GM21825 (cell line): ENCODE data around the gene LYRM1.
"Not testable (repeated sequence)": the region's sequence is repeated elsewhere in the genome, so short reads cannot be mapped to it uniquely, and the experiment has no call there.

Experiments used
- ATAC-seq: cut with Tn5 transposase; IDR thresholded peaks from one replicate; pipeline ENCODE4 v1.9.1; 2021; ENCODE audit warnings: mild to moderate bottlenecking, moderate library complexity; ENCODE audit not compliant: unreplicated experiment

The LYRM1 gene

DNA sequence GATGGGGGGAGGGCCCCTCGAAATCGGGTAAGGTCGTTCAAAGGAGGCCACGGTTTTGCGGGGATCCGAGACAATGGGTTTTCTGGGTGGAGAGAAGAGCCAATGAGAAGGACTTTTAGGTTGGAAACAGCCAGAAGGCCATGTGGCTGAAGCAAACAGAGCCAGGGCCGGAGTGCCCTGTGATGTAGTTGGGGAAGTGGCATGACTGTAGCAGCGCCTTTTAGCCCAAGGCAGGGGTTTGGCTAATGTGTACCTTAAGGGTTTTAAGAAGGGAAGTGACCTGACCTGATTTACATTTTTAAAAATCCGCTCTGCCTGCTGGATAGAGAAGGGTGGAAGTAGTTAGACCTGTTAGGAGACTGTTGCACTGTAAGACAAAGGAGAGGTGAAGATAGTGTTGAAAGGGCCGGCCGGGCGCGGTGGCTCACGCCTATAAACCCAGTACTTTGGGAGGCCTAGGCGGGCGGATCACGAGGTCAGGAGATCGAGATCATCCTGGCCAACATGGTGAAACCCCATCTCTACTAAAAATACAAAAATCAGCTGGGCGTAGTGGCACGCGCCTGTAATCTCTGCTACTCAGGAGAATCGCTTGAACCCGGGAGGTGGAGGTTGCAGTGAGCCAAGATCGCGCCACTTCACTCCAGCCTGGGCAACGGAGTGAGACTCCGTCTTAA is 1.0 kb downstream of the LYRM1 start:
- no peak for ATAC-seq

DNA sequence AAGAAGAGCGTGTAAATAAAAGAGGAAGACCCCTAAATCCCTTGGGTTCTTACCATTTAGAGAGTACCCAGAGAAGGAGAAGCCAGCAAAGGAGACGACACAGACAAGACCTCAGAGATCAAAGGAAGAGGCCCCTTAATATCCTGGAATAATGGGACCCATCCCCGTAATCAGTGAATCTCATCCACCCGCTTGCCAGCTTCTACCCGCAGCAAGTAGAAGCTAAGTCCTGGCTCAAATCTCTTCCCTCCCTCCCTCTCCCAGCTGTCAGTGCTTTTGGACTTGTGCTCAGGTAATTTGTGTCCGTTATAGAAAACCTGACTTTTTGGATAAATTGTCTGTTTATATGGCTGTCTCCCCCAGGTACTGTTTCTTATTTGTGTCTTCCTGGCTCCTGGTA is 1.9 kb downstream of the LYRM1 start:
- ATAC-seq = no peak

DNA sequence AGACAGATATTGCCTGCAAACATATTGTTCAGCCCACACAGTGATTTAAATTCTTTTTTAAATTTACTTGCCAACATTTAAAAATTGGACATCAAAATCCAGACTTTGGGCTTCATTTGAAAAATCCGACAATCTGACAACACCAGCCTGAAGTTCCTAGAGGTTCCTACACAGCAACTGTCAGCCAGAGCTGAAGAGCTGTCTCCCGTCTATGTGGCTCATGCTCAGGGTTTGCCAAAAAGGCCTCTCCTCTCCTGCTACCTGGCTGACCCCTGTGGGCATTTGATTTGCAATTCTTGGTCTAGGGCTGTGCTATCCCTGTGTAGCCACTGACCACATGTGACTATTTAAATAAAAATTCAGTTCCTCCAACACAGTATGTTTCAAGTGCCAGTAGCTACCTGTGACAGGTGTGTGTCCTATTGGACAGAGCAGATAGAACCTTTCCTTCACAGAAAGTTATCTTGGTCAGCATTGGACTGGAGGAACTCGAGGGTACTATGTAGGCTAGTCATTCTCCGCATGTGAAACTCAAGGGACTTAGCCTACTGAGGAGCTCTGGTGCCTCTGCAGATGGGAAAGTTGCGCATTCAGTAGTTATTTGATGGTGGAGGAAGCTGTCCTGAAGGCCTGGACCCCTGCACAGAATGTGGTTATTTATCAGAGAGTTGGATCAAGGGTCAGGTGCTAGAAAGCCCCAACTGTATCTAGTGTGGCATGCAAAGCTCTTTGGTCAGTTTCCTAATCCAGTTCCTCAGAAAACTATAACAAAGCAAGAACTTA is 2.7 kb downstream of the LYRM1 start:
- ATAC-seq = no peak

DNA sequence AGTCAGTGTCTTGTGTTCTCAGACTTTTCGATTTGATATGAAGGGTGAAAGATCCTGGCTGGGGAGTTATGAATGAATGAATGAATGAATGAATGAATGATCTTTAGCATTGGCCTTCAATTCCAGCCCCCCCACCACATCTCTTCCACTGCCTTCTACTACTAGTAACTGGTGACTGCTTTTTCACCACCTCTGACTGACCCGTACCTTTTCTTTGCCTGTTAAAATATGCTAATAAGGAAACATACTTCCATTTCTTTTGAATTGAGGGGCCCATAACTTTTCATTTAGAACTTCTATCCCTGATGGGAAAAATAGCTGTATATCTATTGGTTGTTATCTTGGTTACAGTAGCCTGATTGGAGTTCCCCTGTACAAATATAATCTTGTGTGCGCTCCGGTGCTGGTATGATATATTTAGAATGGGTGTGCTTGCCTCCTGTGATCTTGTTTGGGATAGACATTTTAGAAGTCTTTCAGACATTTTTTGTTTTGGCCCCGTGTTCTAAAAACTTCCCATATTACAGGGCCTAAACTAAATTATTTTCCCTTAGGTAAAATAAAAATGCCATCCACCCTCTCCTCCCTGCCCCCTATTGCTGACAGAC is 3.4 kb downstream of the LYRM1 start:
- no peak for ATAC-seq

DNA sequence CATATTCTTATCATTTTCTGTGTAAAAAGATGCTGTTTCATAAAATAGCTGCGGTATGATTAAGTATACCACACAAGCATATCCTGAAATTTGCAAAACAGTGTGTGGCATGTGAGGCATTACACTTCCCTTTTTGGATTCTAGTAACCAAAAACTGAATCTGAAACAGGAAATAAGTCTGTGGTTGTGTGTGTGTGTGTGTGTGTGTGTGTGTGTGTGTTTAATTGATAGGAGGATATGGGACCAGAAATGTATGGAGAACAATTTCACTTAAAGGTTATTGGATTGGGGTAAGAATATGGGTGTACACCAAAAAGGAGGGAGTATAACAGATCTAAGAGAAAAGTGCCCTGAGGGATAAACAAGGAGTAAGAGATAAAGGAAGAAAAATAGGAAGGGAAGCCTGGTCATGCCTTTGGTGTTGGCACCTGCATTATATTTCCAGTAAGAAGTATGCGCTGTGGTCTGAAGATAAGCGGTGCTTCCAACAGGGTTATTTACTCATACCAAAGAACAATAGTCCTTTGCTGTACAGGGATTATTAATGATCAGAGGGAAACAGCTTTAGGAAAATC is 4.0 kb downstream of the LYRM1 start:
- no peak for ATAC-seq

DNA sequence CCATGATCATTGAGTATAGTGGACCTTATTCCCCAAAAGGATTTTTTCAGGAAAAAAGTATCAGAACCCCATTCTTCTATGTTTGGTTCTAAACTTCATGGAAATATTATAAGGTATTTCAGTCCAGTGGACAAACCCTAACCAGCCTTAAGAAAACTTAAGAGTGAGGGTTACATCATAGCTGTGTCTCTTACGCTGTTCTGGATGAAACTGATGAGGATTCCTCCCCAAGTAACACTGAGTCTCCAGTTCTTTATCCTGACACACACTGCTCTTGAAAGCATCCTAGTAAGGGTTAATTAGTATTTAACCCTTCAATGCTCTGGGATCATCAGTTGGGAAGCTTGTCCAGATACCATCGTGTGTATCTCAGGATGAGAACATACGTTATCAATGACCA is 5.0 kb downstream of the LYRM1 start:
- no peak for ATAC-seq

DNA sequence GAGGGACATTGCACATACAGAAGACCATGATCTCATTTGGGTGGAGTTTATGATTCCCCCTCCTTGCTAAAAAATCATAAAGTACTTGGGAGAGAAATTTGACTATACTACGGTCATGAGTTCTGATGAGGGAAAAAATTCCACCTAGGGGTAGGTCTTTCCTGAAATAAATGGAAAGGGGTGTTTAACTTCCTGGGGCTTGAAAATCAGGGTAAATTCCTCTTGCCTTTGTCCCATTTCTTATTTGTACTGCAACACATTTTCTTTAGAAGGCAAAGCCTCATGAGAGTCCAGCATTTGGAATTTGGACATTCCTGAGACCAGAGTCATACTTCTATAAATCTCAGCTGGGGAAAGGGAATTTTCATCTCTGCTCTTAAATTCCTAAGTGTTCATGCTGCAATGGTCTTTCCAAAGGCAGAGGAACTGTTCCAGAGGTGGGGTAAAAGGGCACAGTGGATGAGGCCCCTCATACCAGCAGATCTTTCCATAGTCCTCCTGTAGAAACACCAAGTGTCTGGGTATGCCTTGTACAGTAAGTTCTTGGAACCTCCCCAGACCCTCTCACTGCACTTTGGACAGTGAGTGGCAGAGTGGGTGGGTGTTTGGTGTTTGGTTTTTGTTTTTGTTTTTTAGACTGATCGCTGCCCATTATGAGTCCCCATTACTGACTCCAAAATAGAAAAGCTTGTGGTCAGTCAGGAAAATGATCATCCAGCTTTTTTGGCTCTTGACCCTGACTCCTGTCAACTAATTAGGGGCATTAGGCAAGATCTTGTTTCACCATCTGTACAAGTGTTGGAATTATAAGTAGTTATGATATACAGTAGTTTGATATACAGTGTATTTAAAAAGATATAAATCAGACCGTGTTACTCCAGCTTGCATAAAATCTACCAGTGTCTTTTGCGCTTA is 6.0 kb downstream of the LYRM1 start:
- no peak for ATAC-seq

DNA sequence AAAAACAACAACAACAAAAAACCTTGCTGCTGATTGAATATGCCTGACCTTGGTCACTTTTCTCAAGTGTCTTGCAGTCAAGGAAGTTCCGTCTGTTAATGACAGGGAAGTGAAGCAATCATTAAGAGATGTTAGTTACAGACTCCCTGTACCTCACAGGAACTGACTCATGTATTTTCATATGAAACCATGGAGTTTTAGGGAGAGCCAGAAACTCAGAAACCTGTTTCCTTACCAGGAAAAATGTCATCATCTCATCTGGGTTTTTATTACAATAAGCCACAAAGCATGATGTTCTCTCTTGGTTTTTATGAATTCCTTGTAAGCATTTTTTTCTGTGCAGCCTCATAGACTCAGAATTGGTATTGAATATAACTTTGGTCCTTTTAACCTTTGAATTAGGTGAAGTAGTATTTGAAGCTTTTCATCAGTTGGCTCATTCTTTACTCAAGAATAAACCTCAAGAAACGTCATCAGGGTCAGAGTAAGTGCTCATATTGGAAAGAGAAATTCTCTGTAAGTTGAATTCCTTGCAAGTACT is 10.3 kb downstream of the LYRM1 start:
- no peak for ATAC-seq

DNA sequence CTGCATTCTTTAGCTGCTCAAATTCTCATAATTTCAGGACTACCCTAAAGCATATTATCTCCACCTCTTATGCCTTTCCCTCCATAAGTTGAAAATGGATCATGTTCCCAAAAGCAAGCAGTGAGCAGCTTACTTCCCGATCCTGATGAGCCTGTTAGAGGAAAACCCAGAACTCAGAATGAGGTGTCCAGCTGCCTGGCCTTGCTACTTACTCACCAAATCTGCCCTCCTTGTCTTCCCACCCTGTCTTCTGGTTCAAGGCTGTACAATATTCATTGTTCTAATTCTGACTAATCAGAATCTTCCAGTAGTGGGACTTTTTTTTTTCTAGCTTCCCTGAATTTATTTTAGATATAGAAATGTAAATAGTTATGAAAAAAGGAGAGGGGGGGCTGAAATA is 10.8 kb downstream of the LYRM1 start:
- no peak for ATAC-seq

DNA sequence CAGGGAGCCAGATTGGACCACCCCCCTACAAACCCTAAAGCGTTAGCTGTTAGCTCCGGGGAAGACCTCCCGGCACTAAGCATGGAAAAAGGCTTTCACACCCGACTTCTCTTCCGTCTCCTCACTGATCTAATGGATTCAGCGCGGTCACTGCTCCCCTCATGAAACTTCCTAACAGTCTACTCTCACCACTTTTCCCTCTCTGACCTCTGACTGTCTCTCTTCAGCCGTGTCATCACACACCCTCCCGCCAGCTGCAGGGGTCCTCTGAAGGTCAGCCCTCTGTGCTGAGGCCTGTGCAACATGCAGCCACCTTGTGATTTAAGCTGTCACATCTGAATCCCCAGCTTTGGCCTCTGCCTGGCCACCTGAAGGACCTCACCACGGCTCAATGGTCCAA is 15.7 kb downstream of the LYRM1 start:
- ATAC-seq = no peak

DNA sequence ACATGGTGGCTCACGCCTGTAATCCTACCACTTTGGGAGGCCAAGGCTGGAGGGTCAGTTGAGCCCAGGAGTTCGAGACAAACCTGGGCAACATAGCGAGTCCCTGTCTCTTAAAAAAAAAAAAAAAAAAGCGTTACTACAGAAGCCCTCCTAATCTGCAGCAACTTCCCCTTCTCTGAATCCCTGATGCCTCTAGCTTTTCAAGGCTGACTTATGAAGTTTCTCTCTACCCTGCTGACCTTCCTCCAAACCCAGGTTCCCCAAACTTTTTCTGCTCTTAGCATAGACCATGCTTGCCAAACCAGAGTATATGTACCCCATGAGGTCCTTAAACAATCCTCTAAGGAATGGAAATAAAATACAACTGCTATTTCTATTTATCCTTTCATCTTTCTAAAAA is 16.4 kb downstream of the LYRM1 start:
- ATAC-seq = no peak

DNA sequence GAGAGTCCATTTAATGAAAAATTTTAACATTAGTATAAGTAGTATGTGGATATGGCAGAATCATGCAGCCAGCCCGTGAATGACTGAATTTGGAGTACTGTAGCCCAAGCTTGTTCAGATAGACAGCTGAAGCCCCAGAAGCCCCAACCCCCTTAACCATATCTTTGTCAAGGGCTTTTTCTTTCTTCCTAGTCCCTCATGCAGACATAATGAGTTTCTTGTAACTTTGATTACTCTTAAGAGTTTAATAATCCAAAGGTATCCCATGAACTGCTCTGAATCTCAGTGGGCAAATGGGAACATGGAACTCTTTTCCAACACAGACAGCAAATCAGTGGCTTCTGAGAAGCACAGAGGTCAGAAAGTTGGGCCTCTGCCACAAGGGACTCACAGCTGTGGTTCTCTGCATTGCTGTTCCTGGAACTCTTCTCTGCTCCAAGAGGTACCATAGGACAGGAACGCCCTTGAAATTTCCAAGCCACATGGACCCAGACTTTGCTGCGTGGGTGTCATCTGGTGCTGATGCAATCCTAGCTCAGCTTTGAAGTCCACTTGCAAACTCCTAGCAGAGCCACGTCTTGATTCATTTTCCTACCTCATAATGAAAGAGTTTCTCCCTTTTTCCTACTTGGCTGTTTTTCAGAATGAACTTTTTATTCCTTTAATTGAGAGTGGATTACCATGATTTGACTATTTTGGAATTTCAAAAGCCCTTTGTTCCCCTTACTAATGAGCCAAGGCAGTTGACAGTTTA is 18.1 kb downstream of the LYRM1 start:
- no peak for ATAC-seq

DNA sequence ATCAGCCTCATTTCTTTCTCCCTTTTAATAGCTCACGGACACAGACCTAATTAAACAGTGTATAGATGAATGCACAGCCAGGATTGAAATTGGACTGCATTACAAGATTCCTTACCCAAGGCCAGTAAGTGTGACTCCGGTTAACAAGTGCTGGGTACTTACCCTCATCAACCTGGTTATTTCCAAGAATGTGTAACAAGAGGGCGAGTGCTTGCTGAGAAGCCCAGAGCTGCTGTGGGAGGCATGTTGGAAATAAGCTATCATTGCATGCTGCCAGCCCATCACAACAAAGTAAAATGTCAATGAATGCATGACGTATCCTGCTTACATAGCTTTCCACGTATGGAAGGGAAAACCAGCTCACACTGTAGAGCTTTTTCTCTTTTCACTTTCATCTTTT is 19.5 kb downstream of the LYRM1 start:
- ATAC-seq = no peak

DNA sequence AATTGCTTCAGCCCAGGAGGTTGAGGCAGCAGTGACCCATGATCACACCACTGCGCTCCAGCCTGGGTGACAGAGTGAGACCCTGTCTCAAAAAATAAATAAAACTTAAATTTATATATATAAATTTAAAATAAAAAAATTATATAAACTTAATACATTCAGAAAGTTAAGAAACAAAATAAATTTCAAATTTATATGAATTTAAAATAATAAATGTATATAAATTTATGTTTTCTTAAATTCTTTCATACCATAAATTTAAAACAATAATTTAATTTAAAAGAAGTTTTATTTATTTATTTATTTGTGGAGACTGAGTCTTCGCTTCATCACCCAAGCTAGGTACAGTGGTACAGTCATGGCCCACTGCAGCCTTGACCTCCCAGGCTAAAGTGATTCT is 20.2 kb downstream of the LYRM1 start:
- no peak for ATAC-seq

DNA sequence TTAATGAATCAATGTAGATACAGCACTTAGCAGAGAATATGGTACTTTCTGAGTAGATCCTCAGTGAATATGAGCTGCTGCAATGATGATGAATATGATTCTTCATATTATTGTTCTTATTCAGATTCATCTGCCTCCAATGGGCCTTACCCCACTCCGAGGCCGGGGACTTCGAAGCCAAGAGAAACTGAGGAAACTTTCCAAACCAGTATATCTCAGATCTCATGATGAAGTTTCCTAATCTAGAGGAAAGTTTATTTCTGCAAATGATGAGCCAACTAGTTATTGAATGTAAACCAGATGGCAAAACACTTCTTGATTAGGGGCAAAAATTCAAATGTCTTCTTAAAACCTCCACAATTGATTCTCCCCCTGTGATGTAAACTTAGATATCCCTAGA is 23.3 kb downstream of the LYRM1 start:
- no peak for ATAC-seq

DNA sequence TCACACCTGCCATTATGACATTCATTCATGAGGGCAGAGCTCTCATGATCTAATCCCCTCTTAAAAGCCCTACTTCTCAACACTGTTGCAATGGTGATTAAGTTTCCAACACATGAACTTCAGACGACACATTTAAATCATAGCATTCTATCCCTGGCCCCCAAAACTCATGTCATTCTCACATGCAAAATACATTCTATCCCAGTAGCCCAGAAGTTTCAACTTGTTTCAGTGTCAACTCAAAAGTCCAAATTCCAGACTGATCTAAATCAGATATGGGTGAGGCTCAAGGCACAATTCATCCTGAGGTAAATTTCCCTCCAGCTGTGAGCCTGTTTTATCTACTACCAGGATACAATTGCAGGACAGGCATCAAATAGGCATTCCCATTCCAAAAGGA is 25.2 kb downstream of the LYRM1 start:
- no peak for ATAC-seq

DNA sequence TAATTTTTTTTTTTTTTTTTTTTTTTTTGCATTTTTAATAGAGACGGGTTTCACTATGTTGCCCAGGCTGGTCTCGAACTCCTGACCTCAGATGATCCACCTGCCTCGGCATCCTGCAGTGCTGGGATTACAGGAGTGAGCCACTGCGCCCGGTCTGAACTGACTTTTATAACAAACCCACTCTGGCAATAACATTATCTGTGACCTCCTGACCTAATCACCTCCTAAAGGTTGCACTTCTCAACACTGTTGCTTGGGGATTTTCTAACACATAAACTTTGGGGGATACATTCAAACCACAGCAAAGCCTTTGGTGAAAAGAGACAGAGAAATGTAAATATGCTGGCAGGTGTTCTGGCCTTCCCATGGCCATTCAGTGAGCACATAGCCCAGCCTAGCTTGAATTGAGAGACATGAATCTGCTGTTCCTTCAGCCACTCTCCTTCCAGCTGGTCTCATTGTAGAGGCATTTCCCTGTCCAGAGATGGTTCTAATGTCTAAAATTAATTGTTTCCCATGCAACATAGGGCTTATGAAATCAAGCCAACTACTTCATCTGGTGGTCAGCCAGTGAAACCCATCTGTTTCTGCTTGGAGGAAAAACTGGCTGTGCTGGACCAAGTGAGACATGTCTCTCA is 28.3 kb downstream of the LYRM1 start:
- no peak for ATAC-seq

DNA sequence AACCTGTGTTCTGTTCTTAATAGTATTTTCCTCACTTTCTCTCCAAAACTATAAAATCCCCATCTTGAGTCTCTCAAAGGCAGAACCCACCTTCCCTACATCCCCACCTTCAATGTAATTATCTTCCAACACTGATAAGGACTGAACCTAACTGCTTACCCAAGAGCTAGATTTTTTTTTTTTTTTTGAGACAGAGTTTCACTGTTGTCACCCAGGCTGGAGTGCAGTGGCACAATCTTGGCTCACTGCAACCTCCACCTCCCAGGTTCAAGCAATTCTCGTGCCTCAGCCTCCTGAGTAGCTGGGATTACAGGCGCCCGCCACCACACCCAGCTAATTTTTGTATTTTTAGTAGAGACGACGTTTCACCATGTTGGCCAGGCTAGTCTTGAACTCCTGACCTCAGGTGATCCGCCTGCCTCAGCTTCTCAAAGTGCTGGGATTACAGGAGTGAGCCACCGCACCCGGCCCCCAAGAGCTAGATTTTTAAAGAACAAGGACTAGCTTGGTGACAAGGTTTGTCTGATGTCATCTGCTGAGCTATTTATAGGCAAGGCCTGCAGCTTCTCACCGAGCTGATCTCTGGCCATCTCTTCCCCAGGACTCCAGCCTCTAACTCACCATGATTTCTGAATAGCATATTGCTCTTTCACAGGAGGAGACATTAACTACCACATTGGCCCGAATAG is 29.2 kb downstream of the LYRM1 start:
- ATAC-seq = not testable (repeated sequence)

DNA sequence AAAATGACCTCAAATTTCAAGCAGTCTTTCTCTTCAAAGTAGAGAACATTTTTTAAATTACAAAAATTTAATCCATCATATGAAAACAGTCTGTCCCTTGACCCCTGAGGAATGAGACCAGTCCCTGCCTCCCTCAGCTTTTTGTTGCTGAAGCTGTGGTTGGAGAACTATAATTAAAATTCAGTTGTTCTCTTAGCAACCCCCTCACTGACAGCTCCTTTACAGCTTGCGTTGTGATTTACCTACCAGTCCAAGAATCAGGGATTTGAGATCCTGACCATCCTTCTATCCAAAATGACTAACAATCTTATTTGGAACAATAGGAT is 29.8 kb downstream of the LYRM1 start:
- no peak for ATAC-seq
